Epithelial cell of esophagus (primary cell): ENCODE measurements around the gene SLC39A11.

Experiments used
- DNase-seq: peaks from one replicate; pipeline ENCODE4 v3.0.0; 2010; ENCODE audit warnings: low read depth
- H3K4me3 ChIP-seq: 2 replicates; pipeline ENCODE4 v1.5.1; 2011; ENCODE audit warnings: mild to moderate bottlenecking, low read length, control low read depth
- TF ChIP-seq, protein P1 (sequence below): IDR thresholded peaks from 2 replicates; pipeline ENCODE4 v1.5.1; 2011; ENCODE audit warnings: low read depth, mild to moderate bottlenecking, low read length, control low read depth, inconsistent platforms; ENCODE audit not compliant: insufficient read depth; ENCODE audit errors: missing control alignments

SLC39A11 gene

DNA sequence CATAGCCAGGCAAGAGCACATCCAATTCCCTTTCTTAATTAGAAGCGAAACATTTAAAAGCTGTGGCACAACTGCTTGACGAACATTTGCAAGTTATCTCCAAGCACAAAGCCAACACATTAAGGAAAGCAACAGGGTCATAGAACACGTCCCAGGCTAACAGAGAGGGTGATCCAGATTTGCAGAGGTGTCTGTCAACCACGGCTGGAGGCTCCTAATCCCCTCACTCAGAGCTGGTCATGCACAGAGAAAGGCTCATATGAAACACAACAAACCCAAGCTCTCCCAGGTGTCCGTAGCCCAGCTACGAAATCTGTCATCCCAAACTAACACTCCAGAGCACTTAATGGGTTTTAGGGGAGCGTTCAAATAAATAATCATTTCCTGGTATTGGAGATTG lies 276.1 kb downstream of the SLC39A11 start:
- no peak for DNase-seq
- no peak overlapping the region for H3K4me3 ChIP-seq
- TF ChIP-seq, protein P1, sequence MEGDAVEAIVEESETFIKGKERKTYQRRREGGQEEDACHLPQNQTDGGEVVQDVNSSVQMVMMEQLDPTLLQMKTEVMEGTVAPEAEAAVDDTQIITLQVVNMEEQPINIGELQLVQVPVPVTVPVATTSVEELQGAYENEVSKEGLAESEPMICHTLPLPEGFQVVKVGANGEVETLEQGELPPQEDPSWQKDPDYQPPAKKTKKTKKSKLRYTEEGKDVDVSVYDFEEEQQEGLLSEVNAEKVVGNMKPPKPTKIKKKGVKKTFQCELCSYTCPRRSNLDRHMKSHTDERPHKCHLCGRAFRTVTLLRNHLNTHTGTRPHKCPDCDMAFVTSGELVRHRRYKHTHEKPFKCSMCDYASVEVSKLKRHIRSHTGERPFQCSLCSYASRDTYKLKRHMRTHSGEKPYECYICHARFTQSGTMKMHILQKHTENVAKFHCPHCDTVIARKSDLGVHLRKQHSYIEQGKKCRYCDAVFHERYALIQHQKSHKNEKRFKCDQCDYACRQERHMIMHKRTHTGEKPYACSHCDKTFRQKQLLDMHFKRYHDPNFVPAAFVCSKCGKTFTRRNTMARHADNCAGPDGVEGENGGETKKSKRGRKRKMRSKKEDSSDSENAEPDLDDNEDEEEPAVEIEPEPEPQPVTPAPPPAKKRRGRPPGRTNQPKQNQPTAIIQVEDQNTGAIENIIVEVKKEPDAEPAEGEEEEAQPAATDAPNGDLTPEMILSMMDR = no peak

- H3K4me3 ChIP-seq = no peak overlapping the region
- no peak for DNase-seq
- TF ChIP-seq, protein P1 = no peak
Observed at GRCh38 chr17:72813481-72813880, 279.0 kb downstream of the SLC39A11 start.

GRCh38 chr17:72812823-72813222 lies 279.7 kb downstream of the SLC39A11 start:
- TF ChIP-seq, protein P1 = no peak
- peak; percentile 9 for DNase-seq
- no peak overlapping the region for H3K4me3 ChIP-seq

DNA sequence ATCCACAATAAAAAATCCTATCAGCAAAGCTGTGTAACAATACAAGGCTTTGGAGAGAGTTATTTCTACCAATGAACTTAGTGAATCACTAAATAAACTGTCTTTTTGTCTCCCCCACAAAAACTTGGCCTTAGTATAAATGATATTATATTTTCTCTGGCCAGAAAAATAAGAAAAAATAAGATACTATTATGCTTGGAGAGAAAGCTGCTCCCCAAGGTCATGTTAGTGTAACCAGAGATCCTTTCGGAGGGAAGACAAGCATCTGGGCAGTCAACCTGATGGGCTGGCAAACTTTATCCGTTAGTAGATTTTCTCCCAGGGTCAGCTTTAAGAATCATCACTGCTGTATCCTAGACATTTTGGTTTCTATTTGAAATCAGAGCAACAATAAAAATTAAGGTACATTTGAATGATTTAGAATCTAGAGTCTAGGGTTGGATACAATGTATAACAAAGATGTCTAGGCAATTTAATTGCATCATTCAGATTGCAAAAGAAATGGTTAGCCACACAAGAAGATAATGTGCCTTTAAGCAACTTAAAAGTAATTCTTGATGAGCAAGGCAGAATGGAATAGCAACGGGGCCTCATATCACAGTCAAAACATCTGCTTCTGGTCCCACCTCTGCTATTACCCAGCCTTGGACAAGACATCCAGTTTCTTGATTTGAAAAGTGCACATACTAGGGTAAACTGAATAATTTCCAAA lies 280.4 kb downstream of the SLC39A11 start:
- H3K4me3 ChIP-seq = no peak overlapping the region

DNA sequence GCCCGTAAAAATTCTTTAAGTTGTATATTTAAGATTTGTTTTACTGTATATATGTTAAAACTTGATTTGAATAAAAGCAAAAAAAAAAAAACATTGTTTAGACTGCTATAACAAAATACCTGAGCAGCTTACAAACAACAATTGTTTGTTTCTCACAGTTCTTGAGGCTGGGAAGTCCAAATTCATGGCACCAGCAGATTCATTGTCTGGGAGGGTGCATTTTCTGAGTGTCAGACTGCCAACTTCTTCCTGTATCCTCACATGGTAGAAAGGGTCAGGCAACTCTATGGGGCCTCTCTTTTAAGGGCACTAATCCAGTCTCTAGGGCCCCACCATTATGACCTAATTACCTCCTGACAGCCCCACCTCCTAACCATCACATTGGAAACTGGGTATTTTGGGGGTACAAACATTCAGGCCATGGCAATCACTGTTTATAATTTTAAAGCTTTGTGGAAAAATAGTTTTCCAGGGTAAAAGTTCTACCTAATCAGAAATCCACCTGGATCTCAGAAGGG lies 281.4 kb downstream of the SLC39A11 start:
- H3K4me3 ChIP-seq = no peak overlapping the region
- TF ChIP-seq, protein P1 = no peak
- no peak for DNase-seq

More for the DNA sequence above, 280.4 kb downstream of the SLC39A11 start:
- DNase-seq = no peak
- TF ChIP-seq, protein P1 = no peak

DNA sequence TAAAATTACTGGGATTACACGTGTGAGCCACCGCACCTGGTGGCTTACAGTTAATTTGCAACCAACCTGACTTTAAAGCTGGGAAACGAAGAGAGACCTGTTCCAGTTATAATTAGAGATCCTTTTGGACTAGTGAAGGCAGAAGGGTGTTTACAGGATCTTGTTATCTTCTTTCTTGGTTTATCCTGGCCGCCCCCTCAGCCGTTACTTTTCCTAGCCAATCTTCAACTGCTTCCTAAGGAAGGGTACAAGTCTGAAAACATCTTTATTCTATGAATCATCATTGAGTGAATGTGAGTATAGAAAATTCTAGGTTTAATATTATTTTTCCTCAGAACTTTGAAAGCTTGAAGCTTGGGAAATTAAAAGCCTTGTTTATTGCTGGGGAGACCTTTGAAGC lies 286.5 kb downstream of the SLC39A11 start:
- TF ChIP-seq, protein P1 = no peak
- H3K4me3 ChIP-seq = no peak overlapping the region
- no peak for DNase-seq

DNA sequence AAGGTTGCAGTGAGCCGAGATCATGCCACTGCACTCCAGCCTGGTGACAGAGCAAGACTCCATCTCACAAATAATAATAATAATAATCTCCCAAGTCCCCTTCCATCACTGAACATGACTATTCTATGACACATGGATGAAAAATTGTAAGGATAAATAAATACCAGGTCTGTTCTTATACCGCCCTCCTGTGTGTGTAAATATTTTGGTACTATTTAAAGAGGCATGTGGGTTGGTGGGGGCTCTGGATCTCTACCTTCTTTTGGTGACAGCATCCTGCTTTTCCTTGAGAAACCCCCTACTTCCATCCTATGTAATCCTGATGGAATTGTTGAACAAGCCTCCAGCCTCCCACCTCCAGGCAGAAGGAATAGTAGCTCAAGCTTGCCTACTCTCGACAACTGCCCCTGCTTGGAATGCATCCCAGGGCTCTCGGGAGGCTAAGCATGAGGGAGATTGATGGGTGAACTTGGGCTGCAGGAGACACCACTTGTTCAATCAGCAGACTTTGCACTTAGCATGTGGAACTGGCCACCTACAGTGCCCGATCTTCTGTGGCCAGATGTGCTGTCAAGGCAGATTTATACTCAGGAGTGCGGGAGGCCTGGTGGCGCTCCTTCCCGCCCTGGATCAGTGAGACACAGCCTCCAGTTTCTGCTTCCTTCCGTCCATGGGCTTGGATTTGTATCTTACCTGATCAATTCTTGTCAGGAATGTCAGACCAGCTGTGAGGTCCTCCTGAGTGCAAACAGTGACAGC lies 287.4 kb downstream of the SLC39A11 start:
- no peak overlapping the region for H3K4me3 ChIP-seq
- no peak for DNase-seq
- TF ChIP-seq, protein P1 = no peak
